Breast epithelium (tissue), 3 donors: ENCODE data around the gene ARMC9.

Experiments used
- POLR2A ChIP-seq: fragments of 450-650 bp; IDR thresholded peaks from one replicate; pipeline ENCODE4 v1.6.1; 2016; ENCODE audit warnings: antibody characterized with exemption, mild to moderate bottlenecking, moderate library complexity
- POLR2AphosphoS5 ChIP-seq, 3 donors: sonication (generic); formaldehyde crosslinking; IDR thresholded peaks; one replicate each; pipeline ENCODE4 v1.6.1; 2017; ENCODE audit warnings: antibody characterized with exemption in 3 of 3
- TF ChIP-seq, protein P1 (sequence below), 3 donors: fragments of 450-650 bp; IDR thresholded peaks; one replicate each; pipeline ENCODE4 v1.5.1; 2016 to 2017; ENCODE audit warnings: antibody characterized with exemption in 3 of 3, mild to moderate bottlenecking in 3 of 3, moderate library complexity in 3 of 3

- TF ChIP-seq, protein P1, sequence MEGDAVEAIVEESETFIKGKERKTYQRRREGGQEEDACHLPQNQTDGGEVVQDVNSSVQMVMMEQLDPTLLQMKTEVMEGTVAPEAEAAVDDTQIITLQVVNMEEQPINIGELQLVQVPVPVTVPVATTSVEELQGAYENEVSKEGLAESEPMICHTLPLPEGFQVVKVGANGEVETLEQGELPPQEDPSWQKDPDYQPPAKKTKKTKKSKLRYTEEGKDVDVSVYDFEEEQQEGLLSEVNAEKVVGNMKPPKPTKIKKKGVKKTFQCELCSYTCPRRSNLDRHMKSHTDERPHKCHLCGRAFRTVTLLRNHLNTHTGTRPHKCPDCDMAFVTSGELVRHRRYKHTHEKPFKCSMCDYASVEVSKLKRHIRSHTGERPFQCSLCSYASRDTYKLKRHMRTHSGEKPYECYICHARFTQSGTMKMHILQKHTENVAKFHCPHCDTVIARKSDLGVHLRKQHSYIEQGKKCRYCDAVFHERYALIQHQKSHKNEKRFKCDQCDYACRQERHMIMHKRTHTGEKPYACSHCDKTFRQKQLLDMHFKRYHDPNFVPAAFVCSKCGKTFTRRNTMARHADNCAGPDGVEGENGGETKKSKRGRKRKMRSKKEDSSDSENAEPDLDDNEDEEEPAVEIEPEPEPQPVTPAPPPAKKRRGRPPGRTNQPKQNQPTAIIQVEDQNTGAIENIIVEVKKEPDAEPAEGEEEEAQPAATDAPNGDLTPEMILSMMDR (IDR thresholded peaks at IDR 0.05), result no peak
- TF ChIP-seq POLR2A (no peak), POLR2AphosphoS5 (IDR thresholded peaks at IDR 0.05) (no peak)
Measured at GRCh38 chr2:231388725-231389346, 190.4 kb downstream of the ARMC9 start.
